Liver (tissue), 9 donors: Measurements from ENCODE around the gene CRYGB. TPM values are rescaled to one million over a fixed set of nuclear protein-coding genes. Genes with fewer than 3 reads are reported as not detected.
"Not testable (repeated sequence)": the region's sequence is repeated elsewhere in the genome, so short reads cannot be mapped to it uniquely, and the experiment has no call there.

Experiments
- DNase-seq: peaks from one replicate; pipeline ENCODE4 v3.0.0-alpha.2; 2017; ENCODE audit warnings: low spot score
- H3K27ac ChIP-seq, 2 donors: one replicate each; pipeline ENCODE4 v1.7.0; 2013; ENCODE audit warnings: inconsistent platforms in 2 of 2, low read length in 2 of 2, control low read depth in 1 of 2, low read depth in 1 of 2, mild to moderate bottlenecking in 1 of 2
- H3K27me3 ChIP-seq, 4 donors: one replicate each; pipeline versions ENCODE4 v1.6.1 to v1.7.0; 2013; ENCODE audit warnings: low read length in 3 of 4, inconsistent platforms in 1 of 4, mild to moderate bottlenecking in 1 of 4, moderate library complexity in 1 of 4; ENCODE audit not compliant: control insufficient read depth in 4 of 4, insufficient read depth in 4 of 4
- H3K36me3 ChIP-seq, 4 donors: one replicate each; pipeline versions ENCODE4 v1.6.1 to v1.7.0; 2013; ENCODE audit warnings: low read length in 3 of 4, mild to moderate bottlenecking in 3 of 4, low read depth in 1 of 4, moderate library complexity in 1 of 4; ENCODE audit not compliant: control insufficient read depth in 4 of 4, insufficient read depth in 3 of 4
- H3K4me1 ChIP-seq, 4 donors: one replicate each; pipeline versions ENCODE4 v1.6.1 to v1.7.0; 2013; ENCODE audit warnings: low read length in 3 of 4, mild to moderate bottlenecking in 3 of 4, moderate library complexity in 1 of 4; ENCODE audit not compliant: control insufficient read depth in 4 of 4, insufficient read depth in 4 of 4
- H3K4me3 ChIP-seq, 3 donors: one replicate each; pipeline versions ENCODE4 v1.6.1 to v1.7.0; 2013; ENCODE audit warnings: low read length in 3 of 3, control low read depth in 1 of 3, low read depth in 1 of 3, mild to moderate bottlenecking in 1 of 3
- H3K9ac ChIP-seq, 2 donors: one replicate each; pipeline ENCODE4 v1.7.0; 2013; ENCODE audit warnings: low read length in 2 of 2, mild to moderate bottlenecking in 2 of 2, moderate library complexity in 2 of 2, control low read depth in 1 of 2, low read depth in 1 of 2
- H3K9me3 ChIP-seq, 4 donors: one replicate each; pipeline versions ENCODE4 v1.6.1 to v1.7.0; 2013; ENCODE audit warnings: low read length in 3 of 4; ENCODE audit not compliant: control insufficient read depth in 4 of 4
- ATF3 ChIP-seq: IDR thresholded peaks from 2 replicates; pipeline ENCODE4 v1.6.1; 2016; ENCODE audit warnings: antibody characterized with exemption
- CTCF ChIP-seq: fragments of 150-350 bp; IDR thresholded peaks from 2 replicates; pipeline ENCODE4 v1.5.1; 2017; ENCODE audit warnings: improper control_type of control experiment, low read depth, low read length; ENCODE audit not compliant: missing input control
- FOXA1 ChIP-seq: IDR thresholded peaks from 2 replicates; pipeline ENCODE4 v1.6.1; 2016; ENCODE audit warnings: antibody characterized with exemption
- FOXA2 ChIP-seq: IDR thresholded peaks from 2 replicates; pipeline ENCODE4 v1.6.1; 2016; ENCODE audit warnings: antibody characterized with exemption
- GABPA ChIP-seq, 2 donors: IDR thresholded peaks in 1 of 2; conservative IDR thresholded peaks in 1 of 2; 2 replicates each; pipeline ENCODE4 v1.6.1; 2016; ENCODE audit warnings: antibody characterized with exemption in 2 of 2, mild to moderate bottlenecking in 1 of 2, moderate library complexity in 1 of 2
- HNF4A ChIP-seq, 2 donors: conservative IDR thresholded peaks; 2 replicates each; pipeline ENCODE4 v1.6.1; 2016; ENCODE audit warnings: antibody characterized with exemption in 2 of 2, mild to moderate bottlenecking in 2 of 2
- HNF4G ChIP-seq: IDR thresholded peaks from 2 replicates; pipeline ENCODE4 v1.6.1; 2016; ENCODE audit warnings: antibody characterized with exemption
- JUND ChIP-seq, 2 donors: IDR thresholded peaks; 2 replicates each; pipeline ENCODE4 v1.6.1; 2016; ENCODE audit warnings: antibody characterized with exemption in 2 of 2
- NR2F2 ChIP-seq: IDR thresholded peaks from 2 replicates; pipeline ENCODE4 v1.6.1; 2016; ENCODE audit warnings: antibody characterized with exemption
- RAD21 ChIP-seq, 2 donors: IDR thresholded peaks; 2 replicates each; pipeline ENCODE4 v1.6.1; 2016; ENCODE audit warnings: antibody characterized with exemption in 2 of 2, mild to moderate bottlenecking in 2 of 2
- REST ChIP-seq: IDR thresholded peaks from 2 replicates; pipeline ENCODE4 v1.6.1; 2016; ENCODE audit warnings: antibody characterized with exemption, mild to moderate bottlenecking
- SP1 ChIP-seq: IDR thresholded peaks from 2 replicates; pipeline ENCODE4 v1.6.1; 2018; ENCODE audit warnings: antibody characterized with exemption, mild to moderate bottlenecking
- YY1 ChIP-seq: IDR thresholded peaks from 2 replicates; pipeline ENCODE4 v1.6.1; 2016; ENCODE audit warnings: antibody characterized with exemption, mild to moderate bottlenecking
- ZBTB33 ChIP-seq: IDR thresholded peaks from 2 replicates; pipeline ENCODE4 v1.6.1; 2016; ENCODE audit warnings: antibody characterized with exemption
- WGBS: extraction: QIAGEN DNeasy Blood & Tissue Kit; methylation state at CpG from one replicate; pipeline ENCODE4 v1.1.7; 2013; 5-methylcytosine and 5-hydroxymethylcytosine counted together
- polyA plus RNA-seq, 2 donors: library from polyadenylated mRNA; stranded (reverse) in 1 of 2; unstranded in 1 of 2; fragments of 200-250 nt in 1 of 2; fragments of >200 nt in 1 of 2; fragmentation: Nextera tagmentation in 1 of 2; extraction: Ambion mirVana in 1 of 2; gene quantifications; one replicate each; pipeline versions ENCODE4 v1.2.1 to v1.2.3, GENCODE V29; 2013 to 2015
- total RNA-seq, 2 donors: library from RNA; depleted of rRNA; stranded (reverse); fragments of >200 nt; gene quantifications; one replicate each; pipeline ENCODE4 v1.2.3, GENCODE V29; 2014
- TF ChIP-seq, protein P1 (sequence below): IDR thresholded peaks from 2 replicates; pipeline ENCODE4 v1.6.1; 2016; ENCODE audit warnings: antibody characterized with exemption
- donor health status: healthy.
- donor health status: healthy.
- donor health status: healthy.
- donor health status: healthy.
- donor health status: healthy.

Gene CRYGB
- total and polyA plus RNA-seq, 4 donors: not detected

GRCh38 chr2:208101716-208102631 lies 44.0 kb downstream of the CRYGB start:
- Histone ChIP-seq H3K27me3 (no peaks in the 10 kb centered on the region), H3K4me1 (no peaks in the 10 kb centered on the region), H3K27ac (no peak overlapping the region), H3K4me3 (no peak overlapping the region), H3K9ac (no peak overlapping the region), H3K36me3 (no peaks in the 10 kb centered on the region), H3K9me3 (no peaks in the 10 kb centered on the region)
- TF ChIP-seq CTCF (peak; percentile 47), RAD21 (IDR thresholded peaks at IDR 0.05) (peak; percentile 82 to 87), ATF3 (no peak)
- no peak for DNase-seq
- WGBS: 55% methylated on average over 10 of the region's 10 CpGs

DNA sequence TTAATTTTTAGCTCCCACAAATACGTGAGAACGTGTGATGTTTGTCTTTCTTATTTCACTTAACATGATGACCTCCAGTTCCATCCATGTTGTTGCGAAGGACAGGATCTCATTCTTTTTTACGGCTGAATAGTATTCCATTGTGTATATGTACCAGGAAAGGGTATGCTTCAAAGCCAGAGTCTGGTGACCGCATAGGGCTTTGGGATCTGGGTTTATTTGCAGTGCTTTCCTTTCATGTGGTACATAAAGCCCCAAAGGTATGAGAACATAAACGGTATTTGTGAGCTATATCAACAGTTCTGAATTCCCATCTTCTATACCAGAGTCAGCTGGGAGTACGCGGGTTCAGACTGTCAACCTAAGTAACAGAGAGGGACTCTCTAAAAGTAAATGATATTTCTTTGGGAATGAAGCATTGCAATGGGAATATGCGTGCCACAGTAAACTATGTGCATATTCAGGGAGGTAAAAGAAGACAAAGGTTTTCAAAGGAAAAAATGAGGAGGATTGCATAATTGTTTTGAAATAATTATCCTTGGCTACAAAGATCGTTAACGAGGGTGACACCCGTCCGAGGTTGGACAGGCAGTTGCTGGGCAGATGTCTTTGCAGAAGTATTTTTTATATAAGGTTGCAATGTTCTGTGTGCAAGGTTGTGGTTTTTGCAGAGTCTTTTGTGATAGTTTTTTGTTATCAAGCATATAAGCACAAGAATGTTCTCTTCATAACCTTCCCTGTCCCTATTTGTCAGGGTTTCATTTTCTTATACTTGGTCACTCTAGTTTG lies 46.1 kb downstream of the CRYGB start:
- Histone ChIP-seq H3K9me3 (no peaks in the 10 kb centered on the region), H3K4me1 (no peaks in the 10 kb centered on the region), H3K27me3 (no peaks in the 10 kb centered on the region), H3K27ac (no peak overlapping the region), H3K4me3 (no peak overlapping the region), H3K9ac (no peak overlapping the region), H3K36me3 (no peaks in the 10 kb centered on the region)
- TF ChIP-seq REST (no peak), NR2F2 (no peak), FOXA1 (no peak), RAD21 (IDR thresholded peaks at IDR 0.05) (no peak), JUND (IDR thresholded peaks at IDR 0.05) (no peak), HNF4A (conservative IDR thresholded peaks at IDR 0.05) (no peak), ZBTB33 (no peak), ATF3 (no peak), SP1 (no peak), CTCF (no peak), HNF4G (no peak), GABPA (IDR thresholded peaks at IDR 0.05 in 1 of 2, conservative IDR thresholded peaks at IDR 0.05 in 1 of 2) (no peak), FOXA2 (no peak), YY1 (no peak)
- TF ChIP-seq, protein P1, sequence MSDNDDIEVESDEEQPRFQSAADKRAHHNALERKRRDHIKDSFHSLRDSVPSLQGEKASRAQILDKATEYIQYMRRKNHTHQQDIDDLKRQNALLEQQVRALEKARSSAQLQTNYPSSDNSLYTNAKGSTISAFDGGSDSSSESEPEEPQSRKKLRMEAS: no peak
- 74% methylated on average over 13 of the region's 13 CpGs for WGBS
- DNase-seq: no peak

DNA sequence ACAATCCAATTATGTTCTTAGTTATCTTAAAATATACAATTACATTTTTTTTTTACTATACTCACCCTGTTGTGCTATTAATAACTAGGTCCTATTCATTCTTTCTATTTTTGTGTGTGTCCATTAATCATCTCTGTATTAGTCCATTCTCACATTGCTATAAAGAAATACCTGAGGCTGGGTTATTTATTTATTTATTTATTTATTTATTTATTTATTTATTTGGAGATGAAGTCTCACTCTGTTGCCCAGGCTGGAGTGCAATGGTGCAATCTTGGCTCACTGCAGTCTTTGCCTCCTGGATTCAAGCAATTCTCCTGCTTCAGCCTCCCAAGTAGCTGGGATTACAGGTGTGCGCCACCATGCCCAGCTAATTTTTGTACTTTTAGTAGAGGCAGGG lies 47.3 kb downstream of the CRYGB start:
- H3K9me3 ChIP-seq, H3K9ac ChIP-seq, H3K4me3 ChIP-seq, H3K4me1 ChIP-seq, DNase-seq, H3K36me3 ChIP-seq, H3K27me3 ChIP-seq, H3K27ac ChIP-seq: not testable (repeated sequence)
- 100% methylated on average over 1 of the region's 1 CpG for WGBS
